ENCODE results near the gene SORCS3.

Gene SORCS3

DNA sequence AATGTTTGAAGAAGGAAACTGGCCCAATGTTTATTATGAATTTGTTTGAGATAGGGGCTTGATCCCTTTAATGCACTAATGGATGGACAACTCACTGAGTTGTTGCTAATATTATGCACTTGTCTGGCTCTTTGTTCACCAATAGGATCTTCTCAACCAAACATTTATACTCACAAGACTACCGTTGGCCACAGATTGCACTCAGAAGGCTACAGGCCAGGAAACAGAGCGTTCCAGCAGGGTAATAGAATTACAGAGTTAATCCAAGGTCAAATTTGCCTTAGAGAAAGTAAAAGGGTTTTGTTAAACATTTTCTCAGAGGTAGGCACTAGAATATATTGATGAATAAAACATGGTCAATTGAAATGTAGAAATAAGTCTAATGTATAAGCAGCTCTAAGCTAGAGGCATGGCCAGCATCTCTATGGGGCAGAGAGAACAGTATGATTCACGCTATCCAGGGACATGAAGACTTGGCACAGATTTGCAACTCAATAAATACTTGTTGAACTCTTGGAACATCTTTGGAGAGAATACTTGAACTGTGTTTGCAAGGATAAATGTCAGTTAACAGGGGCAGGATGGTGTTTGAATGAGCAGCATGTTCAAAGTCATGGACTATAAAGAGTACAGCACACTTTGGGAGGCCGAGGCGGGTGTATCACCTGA is 606.9 kb downstream of the SORCS3 start:
- H3K4me1 ChIP-seq (ENCODE audit: control insufficient read depth in 1 of 2, insufficient read depth in 2 of 2, low read length in 2 of 2) = no peaks in the 10 kb centered on the region
- H3K9ac ChIP-seq (ENCODE audit: low read depth in 1 of 2, low read length in 2 of 2) = no peak overlapping the region
- no peak overlapping the region for H3K27ac ChIP-seq (ENCODE audit: low read depth, low read length)
- H3K9me3 ChIP-seq (ENCODE audit: control insufficient read depth in 1 of 2, low read length in 2 of 2) = no peaks in the 10 kb centered on the region
- no peaks in the 10 kb centered on the region for H3K27me3 ChIP-seq (ENCODE audit: control insufficient read depth in 1 of 2, insufficient read depth in 2 of 2, low read length in 2 of 2)
- no peak overlapping the region for H3K4me3 ChIP-seq (ENCODE audit: low read depth in 1 of 2, low read length in 2 of 2)
- H3K36me3 ChIP-seq (ENCODE audit: control insufficient read depth in 1 of 2, insufficient read depth in 2 of 2, low read length in 2 of 2) = no peaks in the 10 kb centered on the region

DNA sequence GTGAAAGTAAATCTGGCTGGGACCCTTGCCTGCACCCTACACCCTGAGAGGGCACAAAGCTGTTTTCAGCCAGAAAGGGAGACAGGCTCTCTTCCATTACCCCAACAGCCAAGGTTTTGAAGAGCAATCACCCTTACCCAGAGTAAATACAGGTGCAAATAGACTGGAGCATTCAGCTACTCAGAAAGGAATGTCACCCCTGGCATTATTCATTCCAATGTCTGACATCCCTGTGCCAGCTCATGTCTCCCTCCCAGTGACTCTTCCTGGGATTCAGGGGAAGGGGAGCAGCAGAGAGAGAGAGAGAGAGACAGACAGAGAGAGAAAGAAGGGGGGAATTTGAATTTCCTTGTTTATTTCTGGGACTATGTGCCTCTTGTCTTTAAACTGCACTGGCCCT is 611.8 kb downstream of the SORCS3 start:
- H3K27ac ChIP-seq (ENCODE audit: low read depth, low read length) = no peak overlapping the region

DNA sequence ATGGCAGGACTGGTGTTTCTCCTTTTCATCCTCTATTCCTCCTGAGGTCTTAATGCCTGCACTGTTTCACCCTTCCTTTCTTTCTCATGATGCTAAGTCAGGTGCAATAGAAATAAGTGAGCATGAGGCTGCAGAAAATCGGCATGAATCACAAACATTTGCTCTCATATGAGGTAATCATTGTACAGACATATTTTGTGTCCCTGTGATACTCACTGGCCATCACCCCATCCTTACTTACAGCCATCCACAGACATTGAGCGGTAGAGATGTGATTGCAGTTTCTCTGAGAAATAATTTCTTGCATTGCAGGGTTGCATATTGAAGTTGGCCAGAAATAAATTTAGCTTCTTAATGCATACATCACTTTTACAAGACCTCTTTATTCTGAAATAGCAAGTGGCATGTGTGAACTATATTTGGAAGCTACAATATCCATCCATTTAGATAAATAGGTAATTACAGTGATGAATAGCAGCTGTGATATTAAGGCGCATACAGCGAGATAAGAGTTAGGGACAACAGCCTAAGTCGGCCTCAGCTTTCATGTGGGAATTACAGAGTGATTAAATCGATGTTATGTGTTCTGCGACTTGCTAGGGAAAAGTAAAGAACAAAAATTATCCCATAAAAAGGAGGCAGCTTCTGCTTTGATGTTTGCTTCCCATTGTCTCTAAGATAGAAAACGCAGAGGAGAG is 612.6 kb downstream of the SORCS3 start:
- Histone ChIP-seq H3K27me3 (ENCODE audit: control insufficient read depth in 1 of 2, insufficient read depth in 2 of 2, low read length in 2 of 2) (no peaks in the 10 kb centered on the region), H3K9me3 (ENCODE audit: control insufficient read depth in 1 of 2, low read length in 2 of 2) (no peaks in the 10 kb centered on the region), H3K36me3 (ENCODE audit: control insufficient read depth in 1 of 2, insufficient read depth in 2 of 2, low read length in 2 of 2) (no peaks in the 10 kb centered on the region), H3K9ac (ENCODE audit: low read depth in 1 of 2, low read length in 2 of 2) (no peak overlapping the region), H3K27ac (ENCODE audit: low read depth, low read length) (no peak overlapping the region), H3K4me3 (ENCODE audit: low read depth in 1 of 2, low read length in 2 of 2) (no peak overlapping the region), H3K4me1 (ENCODE audit: control insufficient read depth in 1 of 2, insufficient read depth in 2 of 2, low read length in 2 of 2) (no peaks in the 10 kb centered on the region)

More for the DNA sequence above, 611.8 kb downstream of the SORCS3 start:
- Histone ChIP-seq H3K9me3 (ENCODE audit: control insufficient read depth in 1 of 2, low read length in 2 of 2) (no peaks in the 10 kb centered on the region), H3K4me3 (ENCODE audit: low read depth in 1 of 2, low read length in 2 of 2) (no peak overlapping the region), H3K27me3 (ENCODE audit: control insufficient read depth in 1 of 2, insufficient read depth in 2 of 2, low read length in 2 of 2) (no peaks in the 10 kb centered on the region), H3K36me3 (ENCODE audit: control insufficient read depth in 1 of 2, insufficient read depth in 2 of 2, low read length in 2 of 2) (no peaks in the 10 kb centered on the region), H3K9ac (ENCODE audit: low read depth in 1 of 2, low read length in 2 of 2) (no peak overlapping the region), H3K4me1 (ENCODE audit: control insufficient read depth in 1 of 2, insufficient read depth in 2 of 2, low read length in 2 of 2) (no peaks in the 10 kb centered on the region)

DNA sequence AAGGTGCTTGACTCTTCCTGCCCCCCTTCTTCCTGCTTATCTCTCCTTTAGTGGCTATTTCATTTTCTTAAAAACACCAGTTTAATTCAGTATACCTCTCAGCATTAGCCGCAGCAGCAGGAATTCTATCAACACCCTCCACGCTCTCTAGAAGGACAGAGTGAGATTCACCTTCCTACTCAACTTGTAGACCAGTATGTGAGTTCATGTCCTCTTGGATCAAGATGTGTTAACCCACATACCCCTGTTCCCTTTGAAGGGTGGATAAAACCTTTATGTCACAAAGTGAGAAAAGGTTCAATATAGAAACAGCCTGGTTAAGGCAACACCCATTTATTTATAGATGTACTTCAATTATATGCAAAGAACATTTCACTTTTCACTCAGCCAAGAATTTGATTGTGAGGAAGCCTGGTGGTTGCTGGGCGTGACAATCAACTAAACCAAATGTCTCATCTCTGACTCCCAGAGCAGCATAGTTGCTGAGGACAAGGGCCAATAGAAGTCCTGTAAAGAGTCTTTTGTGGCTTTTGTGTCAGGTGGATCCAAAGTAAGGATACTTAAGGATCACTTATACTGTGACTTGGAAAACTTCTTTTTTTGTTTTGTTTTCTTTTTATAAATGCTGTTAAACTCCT is 617.1 kb downstream of the SORCS3 start:
- H3K4me1 ChIP-seq (ENCODE audit: control insufficient read depth in 1 of 2, insufficient read depth in 2 of 2, low read length in 2 of 2) = no peaks in the 10 kb centered on the region
- no peaks in the 10 kb centered on the region for H3K9me3 ChIP-seq (ENCODE audit: control insufficient read depth in 1 of 2, low read length in 2 of 2)
- H3K4me3 ChIP-seq (ENCODE audit: low read depth in 1 of 2, low read length in 2 of 2) = no peak overlapping the region
- H3K27me3 ChIP-seq (ENCODE audit: control insufficient read depth in 1 of 2, insufficient read depth in 2 of 2, low read length in 2 of 2) = no peaks in the 10 kb centered on the region
- no peaks in the 10 kb centered on the region for H3K36me3 ChIP-seq (ENCODE audit: control insufficient read depth in 1 of 2, insufficient read depth in 2 of 2, low read length in 2 of 2)
- H3K9ac ChIP-seq (ENCODE audit: low read depth in 1 of 2, low read length in 2 of 2) = no peak overlapping the region
- no peak overlapping the region for H3K27ac ChIP-seq (ENCODE audit: low read depth, low read length)

DNA sequence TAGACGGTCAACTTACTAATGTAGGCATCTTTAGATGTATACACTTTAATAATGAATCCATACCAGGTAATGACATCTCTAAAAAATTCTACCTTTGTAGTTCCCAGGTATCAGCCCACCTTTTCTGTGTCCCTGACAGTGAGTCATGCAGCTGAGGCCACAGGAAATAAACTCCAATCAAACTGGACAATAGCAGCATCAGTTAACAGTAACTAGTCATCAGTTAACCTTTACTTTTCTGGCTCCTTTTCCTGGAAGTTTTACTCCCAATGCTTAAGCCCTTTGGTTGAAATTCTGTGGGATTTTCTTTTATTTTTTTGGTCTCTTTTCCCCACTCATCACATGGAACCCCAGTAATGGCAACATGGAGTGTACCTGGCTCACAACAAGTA is 617.6 kb downstream of the SORCS3 start:
- no peaks in the 10 kb centered on the region for H3K4me1 ChIP-seq (ENCODE audit: control insufficient read depth in 1 of 2, insufficient read depth in 2 of 2, low read length in 2 of 2)
- no peak overlapping the region for H3K9ac ChIP-seq (ENCODE audit: low read depth in 1 of 2, low read length in 2 of 2)
- no peak overlapping the region for H3K4me3 ChIP-seq (ENCODE audit: low read depth in 1 of 2, low read length in 2 of 2)
- no peaks in the 10 kb centered on the region for H3K27me3 ChIP-seq (ENCODE audit: control insufficient read depth in 1 of 2, insufficient read depth in 2 of 2, low read length in 2 of 2)
- no peak overlapping the region for H3K27ac ChIP-seq (ENCODE audit: low read depth, low read length)
- H3K36me3 ChIP-seq (ENCODE audit: control insufficient read depth in 1 of 2, insufficient read depth in 2 of 2, low read length in 2 of 2) = no peaks in the 10 kb centered on the region
- no peaks in the 10 kb centered on the region for H3K9me3 ChIP-seq (ENCODE audit: control insufficient read depth in 1 of 2, low read length in 2 of 2)

DNA sequence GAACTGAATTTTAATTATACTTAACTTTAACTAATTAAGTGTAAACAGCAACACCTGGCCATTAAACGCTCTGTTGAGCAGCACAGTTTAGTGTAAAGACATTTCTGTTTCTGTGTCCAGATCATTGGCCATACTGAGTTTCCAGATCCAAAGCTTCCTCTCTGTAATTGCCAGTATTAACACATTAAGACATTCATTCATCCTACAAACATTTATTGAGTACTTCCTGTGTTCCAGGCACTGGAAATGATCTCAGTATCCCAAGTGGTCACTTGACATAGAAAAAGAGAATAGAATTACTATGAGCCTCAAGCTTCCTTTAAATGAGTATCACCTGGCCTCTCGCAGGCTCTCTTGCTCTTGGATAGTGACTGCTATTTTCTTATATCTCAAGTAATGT is 618.1 kb downstream of the SORCS3 start:
- Histone ChIP-seq H3K9ac (ENCODE audit: low read depth in 1 of 2, low read length in 2 of 2) (no peak overlapping the region), H3K27ac (ENCODE audit: low read depth, low read length) (no peak overlapping the region), H3K27me3 (ENCODE audit: control insufficient read depth in 1 of 2, insufficient read depth in 2 of 2, low read length in 2 of 2) (no peaks in the 10 kb centered on the region), H3K36me3 (ENCODE audit: control insufficient read depth in 1 of 2, insufficient read depth in 2 of 2, low read length in 2 of 2) (no peaks in the 10 kb centered on the region), H3K4me1 (ENCODE audit: control insufficient read depth in 1 of 2, insufficient read depth in 2 of 2, low read length in 2 of 2) (no peaks in the 10 kb centered on the region), H3K9me3 (ENCODE audit: control insufficient read depth in 1 of 2, low read length in 2 of 2) (no peaks in the 10 kb centered on the region), H3K4me3 (ENCODE audit: low read depth in 1 of 2, low read length in 2 of 2) (no peak overlapping the region)

DNA sequence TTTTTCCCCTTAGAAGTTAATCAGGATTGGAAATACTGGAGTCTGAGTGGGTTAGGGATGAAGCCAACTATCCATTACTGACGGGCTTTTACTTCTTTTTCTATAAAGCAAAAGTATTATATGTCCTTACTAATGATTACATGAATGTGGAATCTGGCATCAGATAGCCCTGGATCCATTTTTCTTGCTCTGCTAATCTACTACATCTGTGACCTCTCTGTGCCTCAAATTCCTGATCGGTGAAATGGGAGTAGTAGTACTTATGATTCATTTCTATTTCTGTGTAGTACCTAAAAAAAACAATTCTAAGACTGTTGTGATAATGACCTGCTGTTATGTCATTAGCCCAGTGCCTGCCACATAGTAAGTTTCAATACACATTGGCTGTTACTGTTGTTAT is 621.6 kb downstream of the SORCS3 start:
- H3K9ac ChIP-seq (ENCODE audit: low read depth in 1 of 2, low read length in 2 of 2) = no peak overlapping the region
- H3K27ac ChIP-seq (ENCODE audit: low read depth, low read length) = no peak overlapping the region
- no peak overlapping the region for H3K4me3 ChIP-seq (ENCODE audit: low read depth in 1 of 2, low read length in 2 of 2)

DNA sequence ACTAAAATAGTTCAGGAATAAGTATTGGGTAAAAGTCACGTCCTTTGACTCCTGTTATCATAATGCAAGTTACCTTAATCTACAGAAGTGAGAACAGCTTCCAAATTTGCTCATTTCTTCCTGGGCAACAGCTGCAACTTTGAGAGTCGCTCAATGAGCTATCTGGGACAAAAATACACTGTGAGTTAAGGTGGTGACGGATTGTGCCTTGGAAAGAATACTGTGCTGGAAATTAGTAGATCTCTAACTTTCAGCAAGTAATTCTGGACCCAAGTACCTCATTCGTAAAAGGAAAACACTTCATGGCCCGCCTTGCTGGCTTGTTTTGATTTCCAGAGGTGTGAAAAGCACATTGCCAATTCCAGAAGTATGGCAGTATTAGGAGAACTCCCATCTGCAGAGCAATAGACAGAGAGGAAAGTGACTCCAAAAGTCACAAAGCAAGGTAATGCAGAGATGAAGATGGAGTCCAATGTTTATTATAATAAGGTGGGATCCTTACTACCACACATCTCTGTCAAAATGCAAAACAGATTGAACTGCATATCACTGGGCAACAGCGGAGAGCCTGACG is 626.0 kb downstream of the SORCS3 start:
- Histone ChIP-seq H3K4me1 (ENCODE audit: control insufficient read depth in 1 of 2, insufficient read depth in 2 of 2, low read length in 2 of 2) (no peaks in the 10 kb centered on the region), H3K27ac (ENCODE audit: low read depth, low read length) (no peak overlapping the region)

More for the DNA sequence above, 621.6 kb downstream of the SORCS3 start:
- H3K9me3 ChIP-seq (ENCODE audit: control insufficient read depth in 1 of 2, low read length in 2 of 2) = no peaks in the 10 kb centered on the region
- no peaks in the 10 kb centered on the region for H3K36me3 ChIP-seq (ENCODE audit: control insufficient read depth in 1 of 2, insufficient read depth in 2 of 2, low read length in 2 of 2)
- H3K4me1 ChIP-seq (ENCODE audit: control insufficient read depth in 1 of 2, insufficient read depth in 2 of 2, low read length in 2 of 2) = no peaks in the 10 kb centered on the region
- no peaks in the 10 kb centered on the region for H3K27me3 ChIP-seq (ENCODE audit: control insufficient read depth in 1 of 2, insufficient read depth in 2 of 2, low read length in 2 of 2)

DNA sequence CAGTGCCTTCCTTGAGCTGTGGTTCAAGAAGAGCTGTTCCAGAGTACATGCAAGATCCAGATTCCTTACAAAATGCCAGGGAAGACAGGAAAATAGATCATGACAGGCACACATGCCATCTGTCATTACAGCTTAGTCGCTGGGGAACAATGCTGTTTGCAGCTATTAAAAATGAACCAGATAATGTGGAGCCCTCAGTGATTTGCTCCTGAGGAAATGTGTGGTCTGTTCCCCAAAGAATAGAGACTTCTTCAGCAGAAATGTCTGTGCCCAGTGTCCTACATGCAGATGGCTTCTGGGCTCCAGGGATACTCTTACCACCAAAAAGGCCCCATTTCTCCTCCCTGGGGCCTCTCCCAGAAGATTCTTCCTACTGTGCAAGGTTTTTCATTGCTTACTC is 627.9 kb downstream of the SORCS3 start:
- Histone ChIP-seq H3K9me3 (ENCODE audit: control insufficient read depth in 1 of 2, low read length in 2 of 2) (no peaks in the 10 kb centered on the region), H3K4me1 (ENCODE audit: control insufficient read depth in 1 of 2, insufficient read depth in 2 of 2, low read length in 2 of 2) (no peaks in the 10 kb centered on the region), H3K9ac (ENCODE audit: low read depth in 1 of 2, low read length in 2 of 2) (no peak overlapping the region), H3K36me3 (ENCODE audit: control insufficient read depth in 1 of 2, insufficient read depth in 2 of 2, low read length in 2 of 2) (no peaks in the 10 kb centered on the region), H3K27me3 (ENCODE audit: control insufficient read depth in 1 of 2, insufficient read depth in 2 of 2, low read length in 2 of 2) (no peaks in the 10 kb centered on the region), H3K4me3 (ENCODE audit: low read depth in 1 of 2, low read length in 2 of 2) (no peak overlapping the region), H3K27ac (ENCODE audit: low read depth, low read length) (no peak overlapping the region)

More for the DNA sequence above, 626.0 kb downstream of the SORCS3 start:
- Histone ChIP-seq H3K9ac (ENCODE audit: low read depth in 1 of 2, low read length in 2 of 2) (no peak overlapping the region), H3K36me3 (ENCODE audit: control insufficient read depth in 1 of 2, insufficient read depth in 2 of 2, low read length in 2 of 2) (no peaks in the 10 kb centered on the region), H3K4me3 (ENCODE audit: low read depth in 1 of 2, low read length in 2 of 2) (no peak overlapping the region), H3K9me3 (ENCODE audit: control insufficient read depth in 1 of 2, low read length in 2 of 2) (no peaks in the 10 kb centered on the region), H3K27me3 (ENCODE audit: control insufficient read depth in 1 of 2, insufficient read depth in 2 of 2, low read length in 2 of 2) (no peaks in the 10 kb centered on the region)

DNA sequence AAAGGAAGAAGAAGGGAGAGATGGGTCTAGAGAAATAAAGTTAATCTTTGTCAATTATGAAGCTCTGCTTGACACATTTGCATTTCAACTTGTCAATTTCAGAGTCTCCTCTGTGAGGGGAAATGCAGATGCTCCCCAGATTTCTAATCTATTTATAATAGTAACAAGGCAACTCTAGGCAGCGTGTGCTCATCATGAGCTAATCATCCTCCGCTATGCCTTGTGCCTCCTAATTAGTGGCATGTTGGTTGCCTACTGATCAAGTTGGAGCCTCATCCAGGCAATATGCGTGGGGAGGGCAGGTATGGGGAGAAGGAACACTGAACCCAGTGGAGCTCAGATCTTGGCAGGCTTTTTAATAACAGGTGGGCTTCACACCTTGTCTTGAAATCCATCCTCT is 628.6 kb downstream of the SORCS3 start:
- no peak overlapping the region for H3K4me3 ChIP-seq (ENCODE audit: low read depth in 1 of 2, low read length in 2 of 2)

More for the DNA sequence above, 628.6 kb downstream of the SORCS3 start:
- Histone ChIP-seq H3K27ac (ENCODE audit: low read depth, low read length) (no peak overlapping the region), H3K27me3 (ENCODE audit: control insufficient read depth in 1 of 2, insufficient read depth in 2 of 2, low read length in 2 of 2) (no peaks in the 10 kb centered on the region), H3K36me3 (ENCODE audit: control insufficient read depth in 1 of 2, insufficient read depth in 2 of 2, low read length in 2 of 2) (no peaks in the 10 kb centered on the region), H3K9me3 (ENCODE audit: control insufficient read depth in 1 of 2, low read length in 2 of 2) (no peaks in the 10 kb centered on the region), H3K9ac (ENCODE audit: low read depth in 1 of 2, low read length in 2 of 2) (no peak overlapping the region), H3K4me1 (ENCODE audit: control insufficient read depth in 1 of 2, insufficient read depth in 2 of 2, low read length in 2 of 2) (no peaks in the 10 kb centered on the region)

All from duodenal mucosa (tissue), 2 donors.